Measurements from ENCODE around the gene PSMG4.

The PSMG4 gene

DNA sequence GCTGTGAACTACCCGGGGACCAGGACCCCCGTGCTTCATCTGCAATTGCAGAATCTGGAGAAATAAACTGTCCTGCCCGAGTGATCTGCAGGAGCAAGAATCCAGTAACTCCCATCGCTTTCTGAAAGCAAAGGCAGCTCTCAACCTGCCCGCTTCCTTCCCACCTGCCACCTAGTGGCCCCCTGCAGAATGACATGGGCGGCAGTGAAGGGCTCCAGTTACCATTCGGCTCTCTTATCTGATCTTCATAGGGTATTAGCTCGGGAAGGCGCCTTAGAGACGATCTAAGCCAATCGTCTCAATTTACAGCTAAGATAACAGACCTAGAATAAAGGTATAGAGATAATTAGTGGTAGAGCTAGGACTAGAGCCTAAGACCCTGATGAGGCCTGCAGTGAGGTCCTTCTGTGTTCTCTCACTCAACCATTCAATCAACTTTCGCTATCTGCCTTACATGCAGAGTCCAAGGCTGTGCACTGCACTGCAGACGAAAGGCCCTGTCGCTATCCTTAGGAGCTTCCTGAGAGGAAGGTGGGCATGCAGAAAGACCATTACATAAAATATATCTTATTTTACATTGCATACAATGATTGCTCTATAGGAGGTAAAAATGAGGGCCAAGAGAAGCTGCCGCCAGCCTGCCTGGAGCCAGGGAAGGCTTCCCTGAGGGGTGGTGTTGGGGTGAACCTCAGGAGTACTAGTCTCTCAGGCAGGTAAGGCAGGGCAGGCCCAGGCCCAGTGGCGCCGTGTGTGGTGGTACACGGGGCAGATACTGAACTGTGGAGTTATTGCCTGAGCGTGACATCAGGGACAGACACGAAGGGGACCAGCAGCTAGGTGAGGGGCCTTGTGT, 7.1 kb upstream of the PSMG4 start:
- no peak for TF ChIP-seq GATA1 (IDR thresholded peaks at IDR 0.05; ENCODE audit: low read depth, low read length)
- TF ChIP-seq POLR2A (IDR thresholded peaks at IDR 0.05; ENCODE audit: low read length): no peak

GRCh38 chr6:3252369-3252768, 6.4 kb upstream of the PSMG4 start:
- no peak for DNase-seq
- TF ChIP-seq POLR2A (IDR thresholded peaks at IDR 0.05; ENCODE audit: low read length) (no peak), GATA1 (IDR thresholded peaks at IDR 0.05; ENCODE audit: low read depth, low read length) (no peak)

More for the DNA sequence above, 7.1 kb upstream of the PSMG4 start:
- DNase-seq: peak; percentile 89 to 93

- TF ChIP-seq GATA1 (IDR thresholded peaks at IDR 0.05; ENCODE audit: low read depth, low read length): no peak
- no peak for TF ChIP-seq POLR2A (IDR thresholded peaks at IDR 0.05; ENCODE audit: low read length)
- no peak for DNase-seq
Measured at GRCh38 chr6:3252861-3253596, 5.7 kb upstream of the PSMG4 start.

GRCh38 chr6:3253597-3253961, 5.2 kb upstream of the PSMG4 start:
- TF ChIP-seq POLR2A (IDR thresholded peaks at IDR 0.05; ENCODE audit: low read length): no peak
- no peak for TF ChIP-seq GATA1 (IDR thresholded peaks at IDR 0.05; ENCODE audit: low read depth, low read length)
- DNase-seq: no peak

- no peak for TF ChIP-seq GATA1 (IDR thresholded peaks at IDR 0.05; ENCODE audit: low read depth, low read length)
- TF ChIP-seq POLR2A (IDR thresholded peaks at IDR 0.05; ENCODE audit: low read length): no peak
- no peak for DNase-seq
Measured at GRCh38 chr6:3258201-3258600, 546 bp upstream of the PSMG4 start.

DNA sequence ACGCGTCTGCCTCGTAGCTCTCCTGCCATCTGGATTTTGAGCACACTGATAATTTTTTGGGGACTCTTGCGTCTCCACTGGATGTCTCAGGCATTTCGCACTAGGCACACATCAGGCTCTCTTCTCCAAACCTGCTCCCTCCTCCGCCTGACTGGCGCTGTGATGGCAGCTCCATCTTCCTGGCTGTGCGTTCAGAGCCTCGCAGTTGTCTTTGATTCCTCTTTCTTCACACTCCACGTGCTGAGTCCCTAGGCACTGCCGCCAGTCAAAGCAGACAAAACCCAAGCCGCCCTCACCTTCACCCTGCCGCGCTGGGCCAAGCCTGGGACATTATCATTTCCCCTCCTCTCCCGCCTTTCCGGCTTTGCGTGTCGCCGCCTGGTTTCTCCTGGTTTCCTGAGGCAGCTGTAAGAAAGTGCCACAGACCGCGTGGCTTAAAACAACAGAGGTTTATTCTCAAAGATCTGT, 778 bp downstream of the PSMG4 start:
- peak; percentile 74 to 77 for DNase-seq
- TF ChIP-seq GATA1 (IDR thresholded peaks at IDR 0.05; ENCODE audit: low read depth, low read length) (no peak), POLR2A (IDR thresholded peaks at IDR 0.05; ENCODE audit: low read length) (peak; percentile 25)

GRCh38 chr6:3260296-3260695, 1.5 kb downstream of the PSMG4 start:
- no peak for DNase-seq
- no peak for TF ChIP-seq POLR2A (IDR thresholded peaks at IDR 0.05; ENCODE audit: low read length)
- TF ChIP-seq GATA1 (IDR thresholded peaks at IDR 0.05; ENCODE audit: low read depth, low read length): no peak

DNA sequence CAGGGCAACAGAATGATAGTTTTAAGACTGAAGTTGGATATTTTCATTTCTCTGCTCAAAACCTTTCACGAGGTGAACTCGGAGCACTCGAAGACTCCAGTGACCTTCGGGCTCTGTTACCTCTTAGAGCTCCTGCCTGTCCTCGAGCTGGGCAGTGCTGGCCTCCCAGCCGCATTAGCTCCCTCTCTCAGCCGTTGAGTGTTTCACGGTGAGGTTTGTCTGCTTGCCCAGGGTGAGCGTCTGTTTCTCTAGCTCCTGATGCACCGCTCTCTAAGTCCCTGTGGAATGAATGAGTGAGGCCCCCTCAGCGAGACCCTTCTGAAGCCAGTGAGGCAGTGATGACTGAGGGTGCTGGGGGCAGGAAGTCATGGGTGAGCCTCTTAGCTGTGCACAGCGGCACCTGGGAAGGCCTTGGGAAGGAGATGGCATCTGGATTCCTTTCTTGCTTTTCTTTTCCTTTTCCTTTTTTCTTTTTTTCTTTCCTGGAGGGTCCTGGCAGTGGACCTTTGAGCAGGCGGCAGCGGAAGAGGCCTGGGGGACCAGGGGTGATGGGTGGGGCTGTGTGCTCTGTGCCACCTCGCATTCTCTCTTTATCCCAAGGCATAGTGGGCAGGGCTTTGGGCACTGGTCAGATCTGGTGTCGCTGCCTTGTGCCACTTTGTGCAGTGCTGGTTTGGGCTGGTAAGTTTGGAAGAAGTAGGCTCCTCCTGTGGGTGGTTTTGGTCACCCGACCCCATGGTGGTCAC, 2.2 kb downstream of the PSMG4 start:
- DNase-seq: no peak
- no peak for TF ChIP-seq POLR2A (IDR thresholded peaks at IDR 0.05; ENCODE audit: low read length)
- TF ChIP-seq GATA1 (IDR thresholded peaks at IDR 0.05; ENCODE audit: low read depth, low read length): no peak

DNA sequence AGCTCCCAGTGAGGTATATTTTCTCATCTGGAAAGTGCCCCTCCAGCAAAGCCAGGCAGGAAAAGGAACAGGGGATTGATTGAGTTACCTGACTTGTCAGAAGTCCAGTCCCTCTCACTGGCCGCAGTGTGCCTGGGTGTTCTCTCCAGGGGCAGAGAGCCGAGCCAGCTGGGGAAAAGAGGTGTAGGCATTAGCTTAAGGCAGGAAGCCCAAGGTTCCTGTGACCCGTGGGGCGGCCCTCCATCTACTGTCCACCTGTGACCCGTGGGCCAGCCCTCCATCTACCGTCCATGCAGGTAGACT, 2.7 kb downstream of the PSMG4 start:
- DNase-seq: no peak

GRCh38 chr6:3261921-3262320, 3.2 kb downstream of the PSMG4 start:
- no peak for TF ChIP-seq POLR2A (IDR thresholded peaks at IDR 0.05; ENCODE audit: low read length)
- no peak for TF ChIP-seq GATA1 (IDR thresholded peaks at IDR 0.05; ENCODE audit: low read depth, low read length)
- DNase-seq: no peak

More for the DNA sequence above, 2.7 kb downstream of the PSMG4 start:
- no peak for TF ChIP-seq POLR2A (IDR thresholded peaks at IDR 0.05; ENCODE audit: low read length)

DNA sequence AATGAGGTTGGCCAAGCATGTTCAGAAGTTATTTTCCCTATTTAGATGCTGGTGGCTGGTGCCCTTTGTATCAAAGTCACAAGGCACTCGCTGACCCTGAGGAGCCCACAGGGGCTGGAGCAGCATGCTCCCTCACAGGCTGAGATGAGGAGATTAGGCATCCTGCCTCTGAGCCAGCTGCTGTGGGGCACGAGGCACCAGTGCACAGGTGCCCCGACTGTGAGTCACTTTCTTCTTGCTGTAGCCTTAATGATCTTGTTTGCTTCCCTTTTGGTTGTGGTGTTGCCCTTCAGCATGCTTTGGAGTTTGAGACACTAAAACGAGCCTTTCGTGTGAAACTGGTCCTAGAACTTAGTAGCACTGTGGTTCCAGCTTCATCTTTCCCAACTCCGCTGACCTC, 4.3 kb downstream of the PSMG4 start:
- no peak for DNase-seq
- TF ChIP-seq POLR2A (IDR thresholded peaks at IDR 0.05; ENCODE audit: low read length): no peak
- TF ChIP-seq GATA1 (IDR thresholded peaks at IDR 0.05; ENCODE audit: low read depth, low read length): no peak

GRCh38 chr6:3264356-3264755, 5.6 kb downstream of the PSMG4 start:
- TF ChIP-seq POLR2A (IDR thresholded peaks at IDR 0.05; ENCODE audit: low read length) (no peak), GATA1 (IDR thresholded peaks at IDR 0.05; ENCODE audit: low read depth, low read length) (no peak)
- DNase-seq: no peak

DNA sequence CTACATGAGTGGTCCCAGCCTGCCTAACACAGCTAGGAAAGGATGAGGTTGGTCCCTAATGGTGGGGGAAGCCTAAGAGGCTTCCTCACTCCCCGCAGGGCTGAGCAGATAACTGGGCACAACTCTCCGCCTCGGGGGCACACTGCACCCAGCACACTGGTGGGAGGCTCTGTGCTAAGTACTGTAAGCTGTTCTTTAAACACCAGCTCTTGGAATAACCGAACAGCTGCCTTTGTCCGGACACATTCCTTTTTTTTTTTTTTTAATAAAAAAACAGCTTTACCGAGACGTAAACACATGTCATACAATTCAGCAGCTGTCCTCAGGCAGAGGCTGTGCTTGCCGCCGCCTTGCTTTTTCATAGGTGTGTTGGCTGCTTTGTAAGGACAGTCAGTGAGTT, 6.9 kb downstream of the PSMG4 start:
- TF ChIP-seq POLR2A (IDR thresholded peaks at IDR 0.05; ENCODE audit: low read length): no peak
- no peak for TF ChIP-seq GATA1 (IDR thresholded peaks at IDR 0.05; ENCODE audit: low read depth, low read length)
- DNase-seq: no peak

DNA sequence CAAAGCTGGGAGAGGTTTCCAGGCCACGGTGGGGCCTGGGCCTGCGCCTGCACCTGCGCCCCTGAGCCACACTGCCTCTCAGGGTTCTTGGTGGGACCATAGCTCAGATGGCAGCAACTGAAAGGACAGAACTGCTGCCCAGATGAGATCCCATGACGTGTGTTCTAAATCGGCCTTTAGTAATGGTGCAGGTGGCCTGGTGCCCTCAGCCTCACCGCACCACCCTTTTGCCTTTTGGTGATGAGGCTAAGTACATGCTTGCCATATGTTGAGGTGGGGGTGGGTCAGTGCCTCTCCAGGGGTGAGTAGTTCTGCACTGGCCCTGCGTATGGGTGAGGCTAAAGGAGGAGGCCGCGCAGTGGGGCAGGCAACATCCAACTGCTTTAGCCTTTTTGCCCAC, 7.4 kb downstream of the PSMG4 start:
- DNase-seq: no peak
- TF ChIP-seq POLR2A (IDR thresholded peaks at IDR 0.05; ENCODE audit: low read length) (no peak), GATA1 (IDR thresholded peaks at IDR 0.05; ENCODE audit: low read depth, low read length) (no peak)

Measured in erythroblast (primary cell).